A673 (cell line): ENCODE results near the gene ACADSB. TPM values are rescaled to one million over a fixed set of nuclear protein-coding genes. Genes with fewer than 3 reads are reported as not detected.

Source experiments
- BruUV-seq: library from RNA; stranded (reverse); fragments of 400-500 nt; replicated peaks from 2 replicates; lab custom pipeline; 2021; lab: Mats Ljungman, UMichigan
- CTCF ChIA-PET: fragments of 300-600 bp; sonication (Branson Sonifier 250); formaldehyde crosslinking; loops from one replicate; lab custom pipeline; 2022; ENCODE audit warnings: antibody characterized with exemption; lab: Charles Lee
- POLR2A ChIA-PET: fragments of 300-600 bp; sonication (Branson Sonifier 250); formaldehyde crosslinking; loops from one replicate; lab custom pipeline; 2022; ENCODE audit warnings: antibody characterized with exemption; ENCODE audit not compliant: low non-redundant PET; lab: Charles Lee
- DNase-seq: peaks from one replicate; pipeline ENCODE4 v3.0.0-alpha.2; 2015; ENCODE audit warnings: low spot score
- H3K27ac ChIP-seq: fragments of 200-600 bp; sonication (generic); 2 replicates; pipeline ENCODE4 v1.5.1; 2016; ENCODE audit warnings: mixed run types, low read depth, mild to moderate bottlenecking, mixed read lengths, antibody characterized with exemption, low read length; ENCODE audit not compliant: poor library complexity, severe bottlenecking
- H3K27me3 ChIP-seq: fragments of 200-600 bp; sonication (generic); replicated peaks from 2 replicates; pipeline ENCODE4 v1.6.1; 2017; ENCODE audit warnings: mixed run types, low read depth, mild to moderate bottlenecking, mixed read lengths, antibody characterized with exemption, low read length; ENCODE audit not compliant: insufficient read depth, poor library complexity
- H3K36me3 ChIP-seq: fragments of 200-600 bp; sonication (generic); 2 replicates; pipeline ENCODE4 v1.6.1; 2016; ENCODE audit warnings: mixed run types, mild to moderate bottlenecking, mixed read lengths, antibody characterized with exemption, low read length; ENCODE audit not compliant: insufficient read depth, poor library complexity, severe bottlenecking
- H3K4me1 ChIP-seq: fragments of 200-600 bp; sonication (generic); 2 replicates; pipeline ENCODE4 v1.6.1; 2017; ENCODE audit warnings: mixed run types, mild to moderate bottlenecking, mixed read lengths, antibody characterized with exemption, low read length; ENCODE audit not compliant: insufficient read depth, poor library complexity, severe bottlenecking
- H3K4me3 ChIP-seq: fragments of 200-600 bp; sonication (generic); 2 replicates; pipeline ENCODE4 v1.5.1; 2016; ENCODE audit warnings: low read depth, mixed run types, mild to moderate bottlenecking, mixed read lengths, low read length; ENCODE audit not compliant: poor library complexity, severe bottlenecking
- H3K9me3 ChIP-seq: fragments of 200-600 bp; sonication (generic); 2 replicates; pipeline ENCODE4 v1.6.1; 2016; ENCODE audit warnings: mixed run types, low read depth, mild to moderate bottlenecking, mixed read lengths, antibody characterized with exemption, low read length; ENCODE audit not compliant: poor library complexity, severe bottlenecking
- EZH2 ChIP-seq: fragments of 200-600 bp; sonication (generic); IDR thresholded peaks from 2 replicates; pipeline ENCODE4 v1.6.1; 2017; ENCODE audit warnings: borderline replicate concordance, low read depth, mild to moderate bottlenecking, mixed read lengths, antibody characterized with exemption, low read length; ENCODE audit not compliant: poor library complexity, severe bottlenecking
- intact Hi-C: fragments of 100-400 bp; cut with micrococcal nuclease; formaldehyde crosslinking; loops from one replicate; pipeline ENCODE4 v1.10.0; 2022; ENCODE audit not compliant: unreplicated experiment
- total RNA-seq: library from RNA; stranded (reverse); gene quantifications from 2 replicates; pipeline ENCODE4 v1.2.3, GENCODE V29; 2021
- TF ChIP-seq, protein P1 (sequence below): fragments of 300-800, 200-600 bp; sonication (generic); conservative IDR thresholded peaks from 2 replicates; pipeline ENCODE4 v1.5.1; 2017; ENCODE audit warnings: low read depth, mild to moderate bottlenecking, antibody characterized with exemption, low read length, moderate library complexity, mixed read lengths

ACADSB gene
- total RNA-seq, 1 experiment from 2014 or later: 20.4 TPM

DNA sequence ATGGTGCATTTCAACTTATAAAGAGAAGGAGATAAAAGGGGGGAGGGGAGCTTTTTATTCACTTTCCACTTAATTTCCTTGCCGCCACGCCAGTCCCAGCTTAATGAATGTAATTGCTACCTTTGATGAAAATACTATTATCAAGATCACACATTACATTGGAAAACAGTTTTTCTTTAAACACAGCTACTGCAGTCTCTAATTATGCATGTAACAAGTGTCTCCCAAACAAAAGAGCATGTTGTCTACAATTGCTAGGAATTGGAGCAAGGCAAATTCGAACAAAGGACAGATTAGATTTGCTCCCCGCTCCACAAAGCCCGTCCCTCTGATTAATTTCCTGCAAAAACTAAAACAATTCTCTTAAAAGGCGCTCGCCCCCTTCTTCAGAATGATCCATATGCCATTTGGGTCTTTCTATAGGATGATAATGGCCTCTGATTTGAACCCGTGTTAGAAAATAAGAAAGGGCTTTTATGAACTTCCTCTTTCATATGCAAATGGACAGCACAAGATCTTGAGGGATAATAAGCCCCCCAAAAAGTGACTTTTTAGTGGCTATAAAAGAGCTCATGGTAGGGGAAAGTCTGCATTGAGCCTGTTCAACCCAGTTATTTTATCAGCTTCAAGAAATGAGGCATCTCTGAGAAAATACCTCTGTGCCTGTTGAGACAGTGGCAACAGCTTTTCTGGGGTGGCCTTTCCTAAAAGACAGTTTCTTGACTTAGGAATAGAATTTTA, 60.6 kb downstream of the ACADSB start:
- no peaks in the 10 kb centered on the region for H3K36me3 ChIP-seq
- ChIA-PET POLR2A (no interaction called here), CTCF (interaction anchor here (0.5 kb wide), 1 partner anchor 1495 kb away, joined by 3 read pairs; no protein-coding TSS in a partner anchor)
- no peaks in the 10 kb centered on the region for H3K4me1 ChIP-seq
- DNase-seq: peak; percentile 12
- no peak overlapping the region for H3K4me3 ChIP-seq
- no peak overlapping the region for H3K27ac ChIP-seq
- TF ChIP-seq, protein P1, sequence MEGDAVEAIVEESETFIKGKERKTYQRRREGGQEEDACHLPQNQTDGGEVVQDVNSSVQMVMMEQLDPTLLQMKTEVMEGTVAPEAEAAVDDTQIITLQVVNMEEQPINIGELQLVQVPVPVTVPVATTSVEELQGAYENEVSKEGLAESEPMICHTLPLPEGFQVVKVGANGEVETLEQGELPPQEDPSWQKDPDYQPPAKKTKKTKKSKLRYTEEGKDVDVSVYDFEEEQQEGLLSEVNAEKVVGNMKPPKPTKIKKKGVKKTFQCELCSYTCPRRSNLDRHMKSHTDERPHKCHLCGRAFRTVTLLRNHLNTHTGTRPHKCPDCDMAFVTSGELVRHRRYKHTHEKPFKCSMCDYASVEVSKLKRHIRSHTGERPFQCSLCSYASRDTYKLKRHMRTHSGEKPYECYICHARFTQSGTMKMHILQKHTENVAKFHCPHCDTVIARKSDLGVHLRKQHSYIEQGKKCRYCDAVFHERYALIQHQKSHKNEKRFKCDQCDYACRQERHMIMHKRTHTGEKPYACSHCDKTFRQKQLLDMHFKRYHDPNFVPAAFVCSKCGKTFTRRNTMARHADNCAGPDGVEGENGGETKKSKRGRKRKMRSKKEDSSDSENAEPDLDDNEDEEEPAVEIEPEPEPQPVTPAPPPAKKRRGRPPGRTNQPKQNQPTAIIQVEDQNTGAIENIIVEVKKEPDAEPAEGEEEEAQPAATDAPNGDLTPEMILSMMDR: no peak
- no peak for TF ChIP-seq EZH2
- intact Hi-C loops: no loop called here
- no TSS peak for BruUV-seq
- H3K9me3 ChIP-seq: no peaks in the 10 kb centered on the region
- peaks cover 34% of the 10 kb centered on the region for H3K27me3 ChIP-seq

DNA sequence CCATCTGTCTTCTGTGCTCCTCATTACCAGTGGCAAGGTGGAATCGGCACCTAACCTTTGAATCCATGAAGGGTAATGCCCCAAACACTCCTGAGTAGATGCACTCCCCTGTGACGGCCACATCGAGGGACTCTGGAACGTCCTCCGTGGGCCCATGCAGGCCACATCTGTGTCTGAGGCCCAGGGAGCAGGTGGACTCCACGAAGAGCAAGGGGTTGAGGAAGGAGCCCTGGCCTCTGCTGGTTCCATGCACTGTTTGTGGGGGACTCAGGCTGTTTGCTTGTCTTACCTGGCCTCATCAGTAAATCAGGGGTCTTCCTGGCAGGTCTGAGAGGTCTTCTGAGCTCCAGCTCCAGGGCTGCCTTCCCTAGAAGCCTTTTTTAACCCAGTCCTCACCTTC, 64.4 kb downstream of the ACADSB start:
- BruUV-seq: no TSS peak
- ChIA-PET CTCF (no interaction called here), POLR2A (no interaction called here)
- peaks cover 26% of the 10 kb centered on the region for H3K27me3 ChIP-seq
- no peak for TF ChIP-seq EZH2
- TF ChIP-seq, protein P1: no peak
- H3K36me3 ChIP-seq: no peaks in the 10 kb centered on the region
- H3K9me3 ChIP-seq: no peaks in the 10 kb centered on the region
- intact Hi-C loops: no loop called here
- DNase-seq: no peak
- H3K4me3 ChIP-seq: no peak overlapping the region
- no peak overlapping the region for H3K27ac ChIP-seq
- no peaks in the 10 kb centered on the region for H3K4me1 ChIP-seq

- ChIA-PET POLR2A (no interaction called here), CTCF (no interaction called here)
- H3K27me3 ChIP-seq: peaks cover 20% of the 10 kb centered on the region
- BruUV-seq: no TSS peak
- no peaks in the 10 kb centered on the region for H3K36me3 ChIP-seq
- intact Hi-C loops: no loop called here
- no peak overlapping the region for H3K4me3 ChIP-seq
- H3K9me3 ChIP-seq: no peaks in the 10 kb centered on the region
- no peaks in the 10 kb centered on the region for H3K4me1 ChIP-seq
- no peak for DNase-seq
- no peak for TF ChIP-seq EZH2
- TF ChIP-seq, protein P1: no peak
- H3K27ac ChIP-seq: no peak overlapping the region
Observed at GRCh38 chr10:123074215-123074614, 65.4 kb downstream of the ACADSB start.
